Retinal pigment epithelial cell (primary cell): ENCODE data around the gene YAE1.

Source experiments
- DNase-seq: peaks from one replicate; pipeline ENCODE4 v3.0.0-alpha.2; 2010; ENCODE audit warnings: low read depth
- H3K4me3 ChIP-seq: 2 replicates; pipeline ENCODE4 v1.5.1; 2011; ENCODE audit warnings: mild to moderate bottlenecking, low read length, control low read depth, moderate library complexity
- CTCF ChIP-seq: conservative IDR thresholded peaks from 2 replicates; pipeline ENCODE4 v1.5.1; 2011; ENCODE audit warnings: low read depth, low read length, control low read depth, inconsistent platforms

Gene YAE1

GRCh38 chr7:39553436-39553835, 12.8 kb upstream of the YAE1 start:
- H3K4me3 ChIP-seq = no peak overlapping the region
- DNase-seq = no peak
- no peak for TF ChIP-seq CTCF

- no peak overlapping the region for H3K4me3 ChIP-seq
- TF ChIP-seq CTCF = no peak
Observed at GRCh38 chr7:39554583-39555165, 11.5 kb upstream of the YAE1 start.

GRCh38 chr7:39557222-39557621, 9.0 kb upstream of the YAE1 start:
- no peak overlapping the region for H3K4me3 ChIP-seq
- DNase-seq = no peak
- no peak for TF ChIP-seq CTCF

More at GRCh38 chr7:39554583-39555165, 11.5 kb upstream of the YAE1 start:
- no peak for DNase-seq

DNA sequence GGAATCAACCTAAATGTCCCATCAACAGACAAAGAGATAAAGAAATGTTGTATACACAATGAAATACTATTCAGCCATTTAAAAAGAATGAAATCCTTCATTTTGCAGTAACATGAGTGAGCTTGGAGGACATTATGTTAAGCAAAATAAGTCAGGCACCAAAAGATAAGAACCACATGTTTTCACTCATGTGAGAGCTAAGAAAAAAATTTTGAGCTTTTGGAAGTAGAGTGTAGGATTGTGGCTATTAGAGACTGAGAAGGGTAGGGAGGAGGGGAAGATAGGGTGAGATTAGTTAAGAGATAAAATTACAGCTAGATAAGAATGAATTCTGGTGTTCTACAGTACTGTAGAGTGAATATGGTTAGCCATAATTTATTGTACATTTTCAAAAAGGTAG, 8.3 kb upstream of the YAE1 start:
- no peak for TF ChIP-seq CTCF
- H3K4me3 ChIP-seq = no peak overlapping the region
- no peak for DNase-seq

DNA sequence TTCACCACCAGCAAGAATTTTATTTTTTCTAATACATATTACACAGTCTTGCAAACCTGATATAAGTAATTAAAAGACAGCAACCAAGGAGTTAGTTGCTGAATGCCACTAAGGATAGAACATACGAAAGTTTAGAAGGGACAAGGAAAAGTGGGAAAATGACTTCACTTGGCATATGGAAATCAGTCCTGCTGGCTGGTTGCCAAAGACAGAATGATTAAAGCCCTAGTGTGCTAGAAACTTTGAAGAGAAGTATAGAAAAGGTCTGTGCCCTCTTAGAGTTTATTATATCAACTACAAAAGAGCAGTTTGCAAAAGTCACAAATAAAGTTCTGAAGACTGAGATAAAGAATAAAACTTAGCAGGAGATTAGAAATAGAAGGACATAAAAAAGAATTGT, 5.8 kb upstream of the YAE1 start:
- no peak for TF ChIP-seq CTCF
- no peak for DNase-seq
- no peak overlapping the region for H3K4me3 ChIP-seq

DNA sequence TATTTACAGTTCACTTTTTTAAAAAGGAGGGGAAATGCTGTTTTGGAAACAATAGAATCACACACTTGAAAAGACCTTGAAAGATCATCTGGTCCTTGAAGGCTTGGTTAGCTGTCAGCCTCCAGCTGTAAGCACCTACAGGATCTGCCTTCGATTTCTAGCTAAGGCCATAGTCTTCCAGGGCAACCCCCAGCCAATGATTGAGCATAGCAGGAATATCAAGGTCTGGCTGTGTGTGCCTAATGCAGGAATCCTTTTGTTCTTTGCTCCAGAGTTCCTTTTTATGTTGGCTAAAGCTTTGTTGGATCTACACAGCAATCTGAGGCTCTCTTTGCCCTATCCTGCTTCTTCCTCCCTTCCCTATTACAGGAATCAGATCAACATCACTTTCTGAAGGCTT, 5.2 kb upstream of the YAE1 start:
- DNase-seq = no peak
- no peak overlapping the region for H3K4me3 ChIP-seq

More for the DNA sequence above, 5.2 kb upstream of the YAE1 start:
- TF ChIP-seq CTCF = no peak
